GM10266 (cell line): ENCODE data around the gene ADAM17.
"Not testable (repeated sequence)": the region's sequence is repeated elsewhere in the genome, so short reads cannot be mapped to it uniquely, and the experiment has no call there.

Source experiments
- DNase-seq: peaks from one replicate; pipeline ENCODE4 v3.0.0; 2012; ENCODE audit errors: extremely low spot score
- TF ChIP-seq, protein P1 (sequence below): IDR thresholded peaks from 2 replicates; pipeline ENCODE4 v1.5.1; 2012; ENCODE audit warnings: mild to moderate bottlenecking, low read depth; ENCODE audit not compliant: control insufficient read depth, insufficient read depth; ENCODE audit errors: missing control alignments

ADAM17 gene

DNA sequence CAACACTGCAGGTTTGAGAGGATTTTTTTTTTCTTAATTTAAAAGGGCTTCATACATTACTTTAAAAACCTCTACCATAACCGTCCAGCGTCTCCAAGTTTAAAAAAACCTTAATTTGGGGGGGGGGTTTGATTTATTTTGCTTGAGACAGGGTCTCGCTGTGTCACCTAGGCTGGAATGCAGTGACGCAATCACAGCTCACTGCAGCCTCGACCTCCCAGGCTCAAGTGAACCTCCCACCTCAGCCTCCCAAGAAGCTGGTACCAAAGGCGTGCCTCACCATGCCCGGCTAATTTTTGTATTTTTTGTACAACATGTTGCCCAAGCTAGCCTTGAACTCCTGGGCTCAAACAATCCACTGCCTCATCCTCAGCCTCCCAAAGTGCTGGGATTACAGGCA is 36.9 kb downstream of the ADAM17 start:
- TF ChIP-seq, protein P1, sequence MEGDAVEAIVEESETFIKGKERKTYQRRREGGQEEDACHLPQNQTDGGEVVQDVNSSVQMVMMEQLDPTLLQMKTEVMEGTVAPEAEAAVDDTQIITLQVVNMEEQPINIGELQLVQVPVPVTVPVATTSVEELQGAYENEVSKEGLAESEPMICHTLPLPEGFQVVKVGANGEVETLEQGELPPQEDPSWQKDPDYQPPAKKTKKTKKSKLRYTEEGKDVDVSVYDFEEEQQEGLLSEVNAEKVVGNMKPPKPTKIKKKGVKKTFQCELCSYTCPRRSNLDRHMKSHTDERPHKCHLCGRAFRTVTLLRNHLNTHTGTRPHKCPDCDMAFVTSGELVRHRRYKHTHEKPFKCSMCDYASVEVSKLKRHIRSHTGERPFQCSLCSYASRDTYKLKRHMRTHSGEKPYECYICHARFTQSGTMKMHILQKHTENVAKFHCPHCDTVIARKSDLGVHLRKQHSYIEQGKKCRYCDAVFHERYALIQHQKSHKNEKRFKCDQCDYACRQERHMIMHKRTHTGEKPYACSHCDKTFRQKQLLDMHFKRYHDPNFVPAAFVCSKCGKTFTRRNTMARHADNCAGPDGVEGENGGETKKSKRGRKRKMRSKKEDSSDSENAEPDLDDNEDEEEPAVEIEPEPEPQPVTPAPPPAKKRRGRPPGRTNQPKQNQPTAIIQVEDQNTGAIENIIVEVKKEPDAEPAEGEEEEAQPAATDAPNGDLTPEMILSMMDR, result no peak
- DNase-seq, result no peak

DNA sequence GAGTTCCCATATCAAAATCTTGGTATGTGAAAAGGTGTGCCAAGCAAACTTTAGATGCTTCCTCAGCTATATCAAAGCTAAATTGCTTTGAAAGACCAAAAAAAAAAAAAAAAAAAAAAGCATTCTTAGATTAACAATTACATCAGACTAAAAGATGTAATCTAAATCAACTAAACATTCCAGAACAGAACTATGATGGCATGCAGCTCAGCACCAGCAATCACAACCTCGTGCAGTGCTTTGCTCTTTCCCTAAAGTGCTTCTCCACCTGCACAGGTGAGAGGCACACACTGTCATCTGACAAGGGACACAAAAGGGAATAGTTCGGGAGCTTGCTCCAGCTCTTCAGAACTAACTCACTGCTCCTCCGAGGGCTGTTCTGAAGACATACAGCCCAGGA is 37.5 kb downstream of the ADAM17 start:
- DNase-seq, result no peak
- TF ChIP-seq, protein P1, result no peak

DNA sequence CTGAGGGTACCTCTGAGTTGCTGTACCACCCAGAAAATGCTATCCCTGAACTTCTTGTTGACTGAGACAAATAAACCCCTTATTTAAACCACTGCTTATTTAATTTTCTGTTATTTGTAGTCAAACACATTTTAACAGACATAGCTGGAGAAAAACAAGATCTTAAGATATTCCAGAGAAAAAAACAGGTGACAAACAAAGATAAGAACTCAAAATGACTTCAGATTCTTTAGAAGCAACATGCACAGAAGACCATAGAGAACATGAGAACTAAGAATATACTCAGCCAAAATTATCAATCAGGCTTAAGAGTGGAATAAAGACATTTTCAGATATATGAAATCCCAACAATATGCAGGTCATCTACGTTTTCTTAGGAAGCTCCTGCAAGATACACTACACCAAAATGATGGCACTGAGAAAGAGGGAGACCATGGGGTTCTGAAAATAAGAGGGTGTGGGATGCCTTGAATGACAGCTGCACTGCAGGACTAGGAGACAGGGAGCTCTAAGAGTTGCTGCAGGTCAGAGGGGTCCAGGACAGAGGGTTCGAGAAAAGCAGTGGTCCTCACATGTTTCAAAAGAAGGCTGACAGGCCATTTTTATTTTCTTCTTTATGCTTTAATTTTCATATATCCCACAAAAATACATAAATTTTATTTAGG is 38.4 kb downstream of the ADAM17 start:
- DNase-seq, result no peak

GRCh38 chr2:9513946-9514345 is 41.7 kb downstream of the ADAM17 start:
- not testable (repeated sequence) for DNase-seq

More for the DNA sequence above, 38.4 kb downstream of the ADAM17 start:
- TF ChIP-seq, protein P1, result no peak

DNA sequence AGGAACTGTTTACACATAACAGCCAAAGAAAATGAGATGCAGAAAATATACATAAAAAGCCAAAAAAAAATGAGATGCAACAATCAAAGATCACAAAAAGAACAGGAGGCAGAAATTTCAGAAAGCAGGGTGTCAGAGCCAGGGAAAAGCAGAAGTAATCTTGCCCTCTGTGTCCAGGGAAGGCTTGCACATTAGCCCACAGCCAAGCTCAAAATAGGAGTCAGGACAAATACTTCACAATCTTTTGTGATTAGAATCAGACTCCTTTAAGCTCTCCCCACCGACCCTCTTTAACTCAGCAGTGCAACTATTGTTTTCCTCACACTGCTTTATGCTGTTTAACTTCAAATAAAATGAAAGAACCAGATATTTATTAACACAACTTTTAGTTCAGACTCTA is 46.7 kb downstream of the ADAM17 start:
- no peak for DNase-seq
- TF ChIP-seq, protein P1, result no peak

- TF ChIP-seq, protein P1, result no peak
- DNase-seq, result no peak
These were observed 57.4 kb downstream of the ADAM17 start for GRCh38 chr2:9498210-9498609.

DNA sequence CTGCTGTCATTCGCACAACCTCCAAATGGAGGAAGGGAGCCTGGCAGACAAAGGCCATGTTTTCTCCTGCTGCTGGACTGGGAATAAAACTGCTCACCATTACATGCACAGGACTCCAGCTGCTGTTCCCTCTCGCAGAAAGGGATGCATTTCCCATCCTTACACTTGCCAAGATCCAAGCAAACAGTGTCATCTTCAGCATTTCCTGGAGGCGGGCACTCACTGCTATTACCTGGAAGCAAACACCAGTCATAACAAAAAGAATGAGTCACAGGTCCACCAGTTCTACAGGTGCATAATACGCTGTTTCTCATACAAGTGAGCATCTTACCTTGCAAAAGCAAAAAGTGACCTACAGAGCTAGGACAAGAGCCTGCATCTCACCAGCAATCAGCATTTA is 58.6 kb downstream of the ADAM17 start:
- TF ChIP-seq, protein P1, result no peak
- no peak for DNase-seq

GRCh38 chr2:9494081-9494480 is 61.5 kb downstream of the ADAM17 start:
- TF ChIP-seq, protein P1, result no peak
- DNase-seq, result no peak
